Measurements from ENCODE around the gene RPS27L. TPM values are rescaled to one million over a fixed set of nuclear protein-coding genes. Genes with fewer than 3 reads are reported as not detected.
A peak's percentile ranks its signal among the peaks of the same experiment; 100 is the strongest.

The RPS27L gene
- total and polyA plus RNA-seq, 9 of the 15 experiments (the other 6 are each of a cell fraction or from before 2014, with no cell fraction given): 72.2 to 382 (median 116) TPM

- TF ChIP-seq CREB3 (tag; conservative IDR thresholded peaks at IDR 0.05; ENCODE audit: low read depth) (no peak), RFX5 (IDR thresholded peaks at IDR 0.05; ENCODE audit: low read depth, low read length) (no peak)
Measured at GRCh38 chr15:63155486-63155885, 1.8 kb downstream of the RPS27L start (continued).

GRCh38 chr15:63151665-63152064, 5.6 kb downstream of the RPS27L start:
- H3K4me2 ChIP-seq (ENCODE audit: insufficient read depth, low read length): no peak overlapping the region
- H3K9me3 ChIP-seq (replicated peaks; ENCODE audit: control insufficient read depth, insufficient read depth, low read depth, low read length): no peaks in the 10 kb centered on the region
- no peak overlapping the region for H3K9ac ChIP-seq (ENCODE audit: insufficient read depth in 1 of 2, low read depth in 2 of 2, low read length in 2 of 2)
- POLR2A ChIA-PET: interaction anchor here (0.5 to 1.2 kb wide), 2 partner anchors 39 to 105 kb away, joined by 3 read pairs; no protein-coding TSS in a partner anchor
- peaks cover 15% of the 10 kb centered on the region for H3K79me2 ChIP-seq (ENCODE audit: control insufficient read depth, insufficient read depth, low read length)
- intact Hi-C loops (cut with micrococcal nuclease) (no loop called here), in situ Hi-C loops (cut with MboI) (no loop called here)
- BruUV-seq (replicated peaks): no TSS peak
- no peak overlapping the region for H3K4me3 ChIP-seq
- CTCF ChIA-PET (ENCODE audit: low intra/inter-chr PET ratio): no interaction called here
- DNase-seq (ENCODE audit: extremely low read depth in 1 of 4, low spot score in 3 of 4) (no peak), FAIRE-seq (no peak), ATAC-seq (no peak)
- no peaks in the 10 kb centered on the region for H3K9me1 ChIP-seq (ENCODE audit: control insufficient read depth, insufficient read depth, low read length)
- no peak overlapping the region for H3K27ac ChIP-seq (ENCODE audit: extremely low read depth, low read depth, low read length)
- no peak overlapping the region for H2AFZ ChIP-seq (ENCODE audit: low read depth, low read length)
- no peaks in the 10 kb centered on the region for H4K20me1 ChIP-seq (replicated peaks; ENCODE audit: control insufficient read depth, insufficient read depth, low read length)
- no peaks in the 10 kb centered on the region for H3K27me3 ChIP-seq (ENCODE audit: control insufficient read depth in 2 of 2, insufficient read depth in 2 of 2, low read length in 2 of 2)
- H3K4me1 ChIP-seq (replicated peaks in 1 of 2; ENCODE audit: control insufficient read depth in 2 of 2, insufficient read depth in 2 of 2, low read length in 2 of 2): peaks cover 0 to 4% of the 10 kb centered on the region in 2 experiments; a peak in 1 of 5 replicates
- WGBS (ENCODE audit: insufficient coverage, low coverage, missing lambda C conversion rate): 100% methylated on average over 1 of the region's 1 CpG
- TF ChIP-seq HNRNPL (IDR thresholded peaks at IDR 0.05; ENCODE audit: low read depth, low read length) (no peak), ZBTB17 (CRISPR knock-in tag; IDR thresholded peaks at IDR 0.05) (no peak), ZNF551 (CRISPR knock-in tag; IDR thresholded peaks at IDR 0.05) (no peak), ZNF12 (CRISPR knock-in tag; IDR thresholded peaks at IDR 0.05) (peak; percentile 53; the same call in 1 of the 2 replicates), ADNP (tag; IDR thresholded peaks at IDR 0.05) (0 out of 2 replicates have a peak, but pooled peaks have one; percentile 9), PRMT5 (CRISPR knock-in tag; IDR thresholded peaks at IDR 0.05) (no peak), FOS (IDR thresholded peaks at IDR 0.05; ENCODE audit: extremely low read depth, insufficient read length) (no peak), MCM7 (IDR thresholded peaks at IDR 0.05) (no peak), PREB (CRISPR knock-in tag; IDR thresholded peaks at IDR 0.05) (no peak), NFE2 (IDR thresholded peaks at IDR 0.05; ENCODE audit: low read depth) (no peak), TOE1 (IDR thresholded peaks at IDR 0.05; ENCODE audit: borderline replicate concordance) (no peak), TOE1 (CRISPR knock-in tag; IDR thresholded peaks at IDR 0.05; ENCODE audit: borderline replicate concordance, low read depth) (no peak), HDAC3 (IDR thresholded peaks at IDR 0.05; ENCODE audit: borderline replicate concordance, partially characterized antibody) (no peak)
- peaks cover 26% of the 10 kb centered on the region; the same call in 2 of the 3 replicates for H3K36me3 ChIP-seq (ENCODE audit: control insufficient read depth, insufficient read depth, low read length)

Measured in K562 (cell line).